Measurements from ENCODE around the gene ERC1.

GRCh38 chr12:1436981-1437380 is 446.0 kb downstream of the ERC1 start:
- no peak for TF ChIP-seq CTCF (IDR thresholded peaks at IDR 0.05 in 2 of 3, conservative IDR thresholded peaks at IDR 0.05 in 1 of 3; ENCODE audit: insufficient read depth in 2 of 3, low read depth in 1 of 3, low read length in 3 of 3)
- TF ChIP-seq ZBTB2 (IDR thresholded peaks at IDR 0.05), result no peak
- no peak for TF ChIP-seq ZNF274 (IDR thresholded peaks at IDR 0.05; ENCODE audit: borderline replicate concordance, low read depth, low read length)
- no peak for TF ChIP-seq MAFF (IDR thresholded peaks at IDR 0.05; ENCODE audit: low read length)
- no peak for TF ChIP-seq CBX3 (IDR thresholded peaks at IDR 0.05; ENCODE audit: borderline replicate concordance in 1 of 2, low read length in 2 of 2)
- no peak for TF ChIP-seq RERE (CRISPR knock-in tag; IDR thresholded peaks at IDR 0.05; ENCODE audit: borderline replicate concordance)
- no peak for TF ChIP-seq TCFL5 (CRISPR knock-in tag; conservative IDR thresholded peaks at IDR 0.05)
- TF ChIP-seq ZNF592 (IDR thresholded peaks at IDR 0.05), result no peak
- no peak for TF ChIP-seq BHLHE40 (IDR thresholded peaks at IDR 0.05; ENCODE audit: low read length)
- no peak for TF ChIP-seq TRIM24 (IDR thresholded peaks at IDR 0.05)
- no peak for TF ChIP-seq OTX1 (CRISPR knock-in tag; IDR thresholded peaks at IDR 0.05)

All from K562 (cell line).